GM19455 (cell line): ENCODE data around the gene LILRB2.
"Not testable (repeated sequence)": the region's sequence is repeated elsewhere in the genome, so short reads cannot be mapped to it uniquely, and the experiment has no call there.

Experiments used
- ATAC-seq: cut with Tn5 transposase; IDR thresholded peaks from one replicate; pipeline ENCODE4 v1.9.1; 2021; ENCODE audit not compliant: unreplicated experiment

The LILRB2 gene

DNA sequence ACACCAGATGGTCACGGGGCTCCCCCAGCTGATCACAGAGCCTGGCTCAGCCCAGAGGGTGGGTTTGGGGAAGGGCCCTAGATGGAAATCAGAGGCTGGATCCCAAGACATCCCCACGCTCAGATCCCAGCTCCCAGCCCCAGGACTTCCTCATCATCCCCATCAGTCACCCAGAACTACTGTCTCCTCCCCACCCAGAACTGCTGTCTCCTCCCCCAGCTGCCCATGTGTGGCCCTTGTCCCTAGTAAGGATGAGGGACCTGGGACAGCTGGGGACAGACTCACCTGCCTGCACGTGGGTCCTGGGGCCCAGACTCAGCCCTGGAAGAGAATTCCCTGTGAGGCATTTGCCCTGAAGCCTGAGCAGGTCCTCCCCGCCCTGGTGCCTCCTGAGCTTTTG lies 38.7 kb downstream of the LILRB2 start:
- ATAC-seq = not testable (repeated sequence)

DNA sequence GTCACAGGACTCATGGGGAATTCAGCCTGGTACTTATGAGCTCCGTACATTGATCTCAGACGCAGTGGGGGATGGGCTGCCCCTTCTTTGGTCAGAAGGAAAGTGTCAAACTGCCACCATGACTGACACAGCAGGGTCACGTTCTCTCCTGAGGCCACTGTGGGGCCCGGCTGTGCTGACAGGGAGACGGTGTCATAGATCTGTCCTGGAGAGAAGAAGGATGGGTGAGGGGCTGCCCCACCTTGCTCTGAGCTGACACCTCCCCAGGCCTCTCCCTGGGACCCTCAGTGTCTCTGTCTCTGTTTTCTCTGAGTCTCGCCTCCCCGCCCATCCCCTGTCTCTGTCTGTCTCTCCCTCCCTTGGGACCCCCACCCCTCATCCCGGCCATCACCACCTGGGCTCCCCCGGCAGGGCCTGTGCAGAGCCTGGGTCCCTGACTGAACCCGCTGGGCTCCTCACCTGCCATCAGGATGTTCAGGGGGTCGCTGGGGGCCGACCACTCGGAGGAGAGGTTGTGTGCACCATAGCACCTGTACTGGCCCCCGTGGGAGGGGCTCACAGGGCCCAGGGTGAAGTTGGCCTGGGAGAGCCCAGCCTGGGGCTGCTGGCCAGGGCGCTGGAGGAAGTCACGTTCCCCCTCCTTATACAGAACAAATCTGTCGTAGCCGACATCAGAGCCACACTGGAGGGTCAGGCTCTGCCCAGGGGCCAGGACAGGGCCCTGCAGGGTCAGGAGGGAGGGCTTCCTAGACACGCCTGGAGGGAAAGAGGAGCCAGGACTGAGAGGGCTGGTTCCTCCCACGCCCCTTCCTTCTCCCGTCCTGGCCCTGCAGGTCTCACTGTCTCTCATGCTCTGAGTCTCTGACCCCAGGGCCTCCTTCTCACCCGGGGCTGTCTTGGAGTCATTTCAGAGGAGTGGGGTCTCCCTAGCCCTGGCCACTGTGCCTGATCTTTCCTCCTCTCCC lies 40.3 kb downstream of the LILRB2 start:
- ATAC-seq = not testable (repeated sequence)

DNA sequence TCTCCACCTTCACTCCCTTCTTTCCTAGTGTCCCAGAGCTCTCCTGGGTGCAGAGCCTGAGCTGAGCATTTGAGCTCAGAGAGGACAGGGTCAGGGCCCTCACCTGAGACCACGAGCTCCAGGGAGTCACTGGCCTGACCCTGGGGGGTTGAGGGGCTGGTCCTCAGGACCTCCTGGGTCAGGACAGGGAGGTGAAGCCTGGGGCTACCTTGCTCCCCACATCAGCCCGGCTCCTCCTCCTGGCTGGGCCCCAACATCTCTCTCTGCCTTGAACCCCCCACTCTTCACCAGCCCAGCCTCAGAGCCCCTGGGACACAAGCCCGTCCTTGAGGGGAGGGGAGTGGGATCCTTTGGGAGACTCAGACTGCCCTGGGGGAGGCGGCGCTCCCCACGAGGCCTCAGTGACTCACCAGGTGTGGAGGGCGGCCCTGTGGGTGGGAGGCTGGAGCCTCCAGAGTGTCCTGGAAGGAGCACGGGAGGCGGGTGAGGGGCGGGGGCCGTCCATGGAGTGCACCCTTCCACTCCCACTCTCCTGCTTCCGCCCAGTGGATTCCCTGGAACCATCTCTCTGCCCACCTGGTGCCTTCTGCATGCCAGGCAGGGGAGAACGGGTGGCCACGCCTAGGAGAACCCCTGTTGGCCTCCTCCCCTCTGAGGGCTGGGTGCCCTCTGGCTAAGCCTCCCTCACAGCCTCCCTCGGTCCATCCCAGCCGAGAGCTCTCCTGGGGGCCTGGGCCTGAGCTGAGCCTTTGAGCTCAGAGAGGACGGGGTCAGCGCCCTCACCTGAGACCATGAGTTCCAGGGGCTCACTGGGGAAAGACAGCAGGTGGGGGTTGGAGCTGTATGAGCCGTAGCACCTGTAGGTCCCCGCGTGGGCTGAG lies 41.2 kb downstream of the LILRB2 start:
- not testable (repeated sequence) for ATAC-seq

DNA sequence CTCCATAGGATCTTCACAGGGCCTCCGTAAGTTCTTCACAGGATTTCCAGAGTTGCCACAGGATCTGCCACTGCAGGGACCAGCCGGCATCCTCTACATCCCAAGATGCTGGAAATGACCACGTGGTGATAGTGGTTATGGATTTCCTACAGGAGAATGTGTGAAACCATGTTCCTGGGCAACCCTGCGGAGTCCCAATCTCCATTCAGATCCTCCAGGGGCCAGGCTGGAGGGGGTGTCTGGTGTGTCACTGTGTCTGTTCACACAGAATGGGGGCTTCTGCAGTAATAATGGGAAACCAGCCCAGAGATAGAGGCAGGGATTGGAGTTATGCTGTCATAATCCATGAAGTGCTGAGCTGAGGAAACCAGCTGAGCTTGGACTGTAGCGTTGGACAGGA lies 47.0 kb downstream of the LILRB2 start:
- no peak for ATAC-seq

DNA sequence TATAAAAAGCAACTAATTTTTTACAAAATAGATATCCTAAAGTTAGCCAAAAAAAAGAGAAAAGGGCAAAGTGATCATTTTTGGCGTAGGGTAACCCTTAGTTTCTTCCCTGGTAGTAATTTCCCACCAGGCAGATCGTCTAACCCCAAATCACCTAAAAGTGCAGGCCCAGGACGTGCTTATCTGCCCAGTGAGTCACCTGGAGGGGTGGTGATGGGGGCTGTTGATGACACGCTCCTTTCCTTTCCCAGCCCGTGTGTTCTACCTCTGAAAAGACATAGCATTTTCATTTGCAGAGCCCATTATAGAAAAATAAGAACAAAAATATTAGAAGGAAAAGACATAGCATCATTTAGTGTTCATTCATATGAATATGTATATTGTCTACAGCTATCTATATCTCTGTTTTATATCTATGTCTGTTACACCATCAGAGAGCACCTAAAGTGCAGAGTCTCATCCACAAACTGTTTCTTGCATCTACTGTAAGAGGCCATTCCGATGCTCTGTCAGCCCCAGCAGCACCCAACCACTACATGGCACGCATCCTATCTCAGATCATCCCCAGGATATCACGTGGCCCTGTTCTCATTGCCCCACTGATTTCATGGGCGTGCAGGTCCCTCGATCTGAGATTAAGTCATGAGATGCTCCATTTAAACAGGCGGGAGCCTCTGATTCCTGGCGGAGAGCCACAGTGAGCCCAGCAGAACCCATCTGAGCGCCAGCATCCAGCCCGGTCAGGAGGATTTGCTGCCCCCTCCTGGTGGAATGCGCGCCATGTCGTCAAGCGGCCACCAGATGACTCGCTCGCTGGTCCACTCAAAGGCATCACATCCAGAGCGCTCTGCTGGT lies 49.6 kb downstream of the LILRB2 start:
- ATAC-seq = no peak

DNA sequence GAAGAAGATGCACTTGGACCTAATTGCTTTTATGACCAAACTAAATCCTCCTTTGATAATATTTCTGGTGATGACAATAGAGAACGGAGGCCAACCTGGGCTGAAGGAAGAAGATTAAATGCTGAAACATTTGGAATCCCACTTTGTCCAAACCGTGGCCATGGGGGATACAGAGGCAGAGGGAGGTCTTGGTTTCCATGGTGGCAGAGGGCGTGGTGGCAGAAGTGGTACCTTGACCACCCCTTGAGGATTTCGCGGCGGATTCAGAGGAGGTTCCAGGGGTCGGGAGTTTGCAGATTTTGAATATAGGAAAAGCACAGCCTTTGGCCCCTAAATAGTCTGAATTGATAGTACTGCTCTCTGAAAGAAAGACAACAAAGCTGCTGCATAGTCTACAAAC lies 50.9 kb downstream of the LILRB2 start:
- ATAC-seq = no peak

DNA sequence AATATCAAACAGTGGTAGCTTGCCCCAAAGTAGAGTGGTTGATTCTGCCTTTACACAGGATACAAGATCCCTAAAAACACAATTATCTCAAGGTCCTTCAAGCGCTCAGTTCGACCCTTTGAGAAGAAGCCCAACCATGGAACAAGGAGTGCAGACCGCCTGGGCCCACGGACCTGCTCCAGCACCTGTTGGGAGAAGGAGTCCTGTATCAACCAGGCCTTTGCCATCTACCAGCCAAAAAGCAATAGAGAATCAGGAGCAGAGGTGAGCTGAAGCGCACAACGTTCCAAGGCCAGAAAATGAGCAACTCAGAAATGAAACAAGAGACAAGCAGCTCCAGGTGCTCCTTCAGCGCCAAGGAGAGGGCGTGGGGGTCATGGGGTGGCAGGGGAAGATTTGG lies 51.8 kb downstream of the LILRB2 start:
- ATAC-seq = no peak

DNA sequence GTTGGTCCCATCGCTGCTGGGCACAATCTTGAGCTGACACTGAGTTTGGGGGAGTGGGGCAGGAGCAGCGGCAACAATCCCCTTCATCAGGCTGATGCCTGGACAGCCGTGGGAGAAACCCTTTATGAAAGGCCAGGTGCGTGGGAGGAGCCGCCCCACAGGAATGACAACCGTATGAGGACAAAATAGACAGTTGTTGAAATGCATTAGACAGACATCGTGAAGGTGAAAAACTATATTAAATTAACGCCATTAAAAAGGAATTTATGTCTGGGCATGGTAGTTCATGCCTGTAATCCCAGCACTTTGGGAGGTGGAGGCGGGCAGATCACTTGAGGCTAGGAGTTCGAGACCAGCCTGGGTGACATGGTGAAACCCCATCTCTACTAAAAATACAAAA lies 56.3 kb downstream of the LILRB2 start:
- ATAC-seq = not testable (repeated sequence)

DNA sequence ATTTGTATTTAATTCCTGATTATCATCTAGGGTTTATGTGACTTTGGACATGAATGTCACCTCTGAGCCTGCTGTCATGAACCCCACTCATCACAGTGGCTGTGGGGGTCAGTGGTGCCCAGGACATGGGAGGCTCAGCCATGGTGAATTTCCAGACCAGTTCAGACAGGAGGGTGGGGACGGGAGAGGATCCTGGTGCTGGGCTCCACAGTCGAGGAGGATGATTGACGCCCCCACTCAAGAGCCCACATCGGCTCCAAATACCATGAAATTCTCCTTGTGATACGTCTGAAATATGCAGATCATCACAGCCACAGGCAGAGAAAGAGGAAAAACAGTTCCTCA lies 57.0 kb downstream of the LILRB2 start:
- ATAC-seq = not testable (repeated sequence)
